ENCODE measurements around the gene NFATC2.

GRCh38 chr20:51470907-51471411 is 71.6 kb downstream of the NFATC2 start:
- TF ChIP-seq ZNF350 (tag by site-specific recombination; IDR thresholded peaks at IDR 0.05) (no peak), CTCF (tag by site-specific recombination; IDR thresholded peaks at IDR 0.05) (no peak), ZNF398 (tag by site-specific recombination; IDR thresholded peaks at IDR 0.05) (no peak), YY2 (tag by site-specific recombination; IDR thresholded peaks at IDR 0.05) (no peak), ZNF274 (IDR thresholded peaks at IDR 0.05; ENCODE audit: low read length) (no peak), ZNF274 (tag by site-specific recombination; IDR thresholded peaks at IDR 0.05; ENCODE audit: borderline replicate concordance) (no peak)
- TF ChIP-seq, protein P1, sequence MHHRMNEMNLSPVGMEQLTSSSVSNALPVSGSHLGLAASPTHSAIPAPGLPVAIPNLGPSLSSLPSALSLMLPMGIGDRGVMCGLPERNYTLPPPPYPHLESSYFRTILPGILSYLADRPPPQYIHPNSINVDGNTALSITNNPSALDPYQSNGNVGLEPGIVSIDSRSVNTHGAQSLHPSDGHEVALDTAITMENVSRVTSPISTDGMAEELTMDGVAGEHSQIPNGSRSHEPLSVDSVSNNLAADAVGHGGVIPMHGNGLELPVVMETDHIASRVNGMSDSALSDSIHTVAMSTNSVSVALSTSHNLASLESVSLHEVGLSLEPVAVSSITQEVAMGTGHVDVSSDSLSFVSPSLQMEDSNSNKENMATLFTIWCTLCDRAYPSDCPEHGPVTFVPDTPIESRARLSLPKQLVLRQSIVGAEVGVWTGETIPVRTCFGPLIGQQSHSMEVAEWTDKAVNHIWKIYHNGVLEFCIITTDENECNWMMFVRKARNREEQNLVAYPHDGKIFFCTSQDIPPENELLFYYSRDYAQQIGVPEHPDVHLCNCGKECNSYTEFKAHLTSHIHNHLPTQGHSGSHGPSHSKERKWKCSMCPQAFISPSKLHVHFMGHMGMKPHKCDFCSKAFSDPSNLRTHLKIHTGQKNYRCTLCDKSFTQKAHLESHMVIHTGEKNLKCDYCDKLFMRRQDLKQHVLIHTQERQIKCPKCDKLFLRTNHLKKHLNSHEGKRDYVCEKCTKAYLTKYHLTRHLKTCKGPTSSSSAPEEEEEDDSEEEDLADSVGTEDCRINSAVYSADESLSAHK (tag by site-specific recombination; IDR thresholded peaks at IDR 0.05), result no peak

Measured in HEK293 (cell line).